Measurements from ENCODE around the gene TBX1.
A peak's percentile ranks its signal among the peaks of the same experiment; 100 is the strongest.

TBX1 gene

GRCh38 chr22:19753996-19754700 lies 6.4 kb upstream of the TBX1 start:
- DNase-seq (ENCODE audit: low spot score): no peak

- no peak for DNase-seq (ENCODE audit: low spot score)
These were observed 5.9 kb upstream of the TBX1 start for GRCh38 chr22:19754701-19755144.

- DNase-seq (ENCODE audit: low spot score): no peak
These were observed 5.3 kb upstream of the TBX1 start for GRCh38 chr22:19755145-19755710.

GRCh38 chr22:19755722-19756287 lies 4.8 kb upstream of the TBX1 start:
- peak; percentile 45 for DNase-seq (ENCODE audit: low spot score)

GRCh38 chr22:19756288-19757128 lies 4.1 kb upstream of the TBX1 start:
- DNase-seq (ENCODE audit: low spot score): peak; percentile 47

- DNase-seq (ENCODE audit: low spot score): peak; percentile 59
These were observed 3.2 kb upstream of the TBX1 start for GRCh38 chr22:19757140-19757984.

GRCh38 chr22:19757985-19758895 lies 2.3 kb upstream of the TBX1 start:
- peak; percentile 38 for DNase-seq (ENCODE audit: low spot score)

GRCh38 chr22:19758896-19759426 lies 1.6 kb upstream of the TBX1 start:
- no peak for DNase-seq (ENCODE audit: low spot score)

GRCh38 chr22:19759427-19760057 lies 1.0 kb upstream of the TBX1 start:
- DNase-seq (ENCODE audit: low spot score): no peak

- no peak for DNase-seq (ENCODE audit: low spot score)
These were observed 560 bp downstream of the TBX1 start for GRCh38 chr22:19760951-19761724.

- no peak for DNase-seq (ENCODE audit: low spot score)
These were observed 1.4 kb downstream of the TBX1 start for GRCh38 chr22:19761725-19762567.

GRCh38 chr22:19762568-19763457 lies 2.2 kb downstream of the TBX1 start:
- DNase-seq (ENCODE audit: low spot score): no peak

- DNase-seq (ENCODE audit: low spot score): no peak
These were observed 3.1 kb downstream of the TBX1 start for GRCh38 chr22:19763458-19764298.

- DNase-seq (ENCODE audit: low spot score): no peak
These were observed 3.7 kb downstream of the TBX1 start for GRCh38 chr22:19764299-19764593.

GRCh38 chr22:19764636-19765476 lies 4.3 kb downstream of the TBX1 start:
- DNase-seq (ENCODE audit: low spot score): no peak

Measured in AG08396 (cell line).